AG09319 (cell line): ENCODE results near the gene ULBP1.
"Not testable (repeated sequence)": the region's sequence is repeated elsewhere in the genome, so short reads cannot be mapped to it uniquely, and the experiment has no call there.

Source experiments
- DNase-seq: peaks from one replicate; pipeline ENCODE4 v3.0.0-alpha.2; 2010; ENCODE audit warnings: low read depth; ENCODE audit errors: extremely low read depth
- CTCF ChIP-seq: IDR thresholded peaks from 2 replicates; pipeline ENCODE4 v1.5.1; 2011; ENCODE audit warnings: low read depth, mild to moderate bottlenecking, inconsistent platforms, low read length, moderate library complexity

Gene ULBP1

GRCh38 chr6:150016324-150017185, 52.8 kb downstream of the ULBP1 start:
- peak; percentile 37 for DNase-seq

GRCh38 chr6:150017186-150017521, 53.4 kb downstream of the ULBP1 start:
- not testable (repeated sequence) for DNase-seq

More at GRCh38 chr6:150016324-150017185, 52.8 kb downstream of the ULBP1 start:
- TF ChIP-seq CTCF, result peak; percentile 46

GRCh38 chr6:150018846-150019580, 55.3 kb downstream of the ULBP1 start:
- no peak for DNase-seq
- TF ChIP-seq CTCF, result no peak

- DNase-seq, result not testable (repeated sequence)
Observed at GRCh38 chr6:150021870-150022269, 58.1 kb downstream of the ULBP1 start.
